GM19238 (cell line): Measurements from ENCODE around the gene NDUFC1.
"Not testable (repeated sequence)": the region's sequence is repeated elsewhere in the genome, so short reads cannot be mapped to it uniquely, and the experiment has no call there.

Experiments used
- DNase-seq: peaks from one replicate; pipeline ENCODE4 v3.0.0; 2011; ENCODE audit warnings: low spot score; ENCODE audit not compliant: insufficient read length

Gene NDUFC1

GRCh38 chr4:139301821-139302611 lies at the start of gene NDUFC1:
TSS of gene NDUFC1 (minus strand) at chr4:139302477. CDS start at chr4:139295798, 6,679 bp downstream.
- DNase-seq, result no peak

GRCh38 chr4:139337612-139338011 lies 35.3 kb upstream of the NDUFC1 start:
- DNase-seq, result no peak

DNA sequence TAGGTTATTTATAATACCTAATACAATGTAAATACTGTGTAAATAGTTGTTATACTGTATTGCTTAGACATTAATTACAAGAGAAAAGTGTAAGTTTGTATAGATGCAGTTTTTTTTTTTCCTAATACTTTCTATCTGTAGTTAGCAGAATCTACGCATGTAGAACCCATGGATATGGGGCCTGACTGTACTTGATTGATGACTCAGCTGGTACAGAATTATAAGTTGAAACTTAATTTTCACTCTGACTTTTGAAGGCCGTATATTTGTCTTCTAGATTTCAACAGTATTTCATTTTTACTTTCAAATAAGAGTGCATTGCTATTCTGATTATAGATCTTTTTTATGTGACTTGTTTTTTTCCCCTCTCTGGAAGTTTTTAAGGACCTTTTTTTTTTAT lies 30.8 kb upstream of the NDUFC1 start:
- DNase-seq, result no peak

GRCh38 chr4:139331185-139331584 lies 28.9 kb upstream of the NDUFC1 start:
- no peak for DNase-seq

GRCh38 chr4:139330283-139330682 lies 28.0 kb upstream of the NDUFC1 start:
- no peak for DNase-seq

DNA sequence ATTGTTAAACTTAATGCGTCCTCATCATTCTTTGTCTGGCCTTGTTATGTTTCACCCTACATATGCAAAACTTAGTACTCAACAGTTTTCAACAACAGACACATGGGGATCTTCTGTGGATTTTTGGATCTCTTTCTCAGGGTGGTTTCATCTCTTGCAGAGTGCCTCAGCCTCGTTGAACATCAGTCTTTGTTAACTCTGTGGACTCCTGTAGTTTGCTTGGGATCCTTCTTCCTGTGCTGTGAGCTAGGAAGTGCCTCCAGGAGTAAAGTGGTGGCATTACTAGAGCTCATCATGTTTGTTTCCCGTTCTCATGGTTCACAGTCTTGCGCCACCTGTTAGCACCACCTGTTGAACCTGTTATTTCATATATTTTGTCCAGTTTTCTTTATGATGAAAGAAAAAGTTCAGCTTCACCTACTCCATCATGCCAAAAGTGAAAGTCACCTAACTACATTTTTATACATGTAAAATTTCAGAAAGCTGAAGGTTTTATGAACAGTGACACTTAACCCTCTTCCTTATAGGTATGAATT lies 27.5 kb upstream of the NDUFC1 start:
- DNase-seq, result no peak

- DNase-seq, result no peak
Measured at GRCh38 chr4:139324620-139325019, 22.3 kb upstream of the NDUFC1 start.

- not testable (repeated sequence) for DNase-seq
Measured at GRCh38 chr4:139322541-139322940, 20.3 kb upstream of the NDUFC1 start.

DNA sequence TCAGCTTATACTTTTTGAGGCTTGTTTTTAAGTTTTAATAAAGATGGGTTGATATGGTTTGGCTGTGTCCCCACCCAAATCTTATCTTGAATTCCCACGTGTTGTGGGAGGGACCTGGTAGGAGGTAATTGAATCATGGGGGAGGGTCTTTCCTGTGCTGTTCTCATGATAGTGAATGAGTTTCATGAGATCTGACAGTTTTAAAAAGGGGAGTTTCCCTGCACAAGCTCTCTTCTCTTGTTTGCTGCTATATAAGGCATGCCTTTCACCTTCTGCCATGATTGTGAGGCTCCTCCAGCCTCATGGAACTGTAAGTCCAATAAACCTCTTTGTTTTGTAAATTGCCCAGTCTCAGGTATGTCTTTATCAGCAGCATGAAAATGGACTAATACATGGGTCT lies 19.8 kb upstream of the NDUFC1 start:
- not testable (repeated sequence) for DNase-seq

GRCh38 chr4:139319571-139319970 lies 17.3 kb upstream of the NDUFC1 start:
- no peak for DNase-seq

DNA sequence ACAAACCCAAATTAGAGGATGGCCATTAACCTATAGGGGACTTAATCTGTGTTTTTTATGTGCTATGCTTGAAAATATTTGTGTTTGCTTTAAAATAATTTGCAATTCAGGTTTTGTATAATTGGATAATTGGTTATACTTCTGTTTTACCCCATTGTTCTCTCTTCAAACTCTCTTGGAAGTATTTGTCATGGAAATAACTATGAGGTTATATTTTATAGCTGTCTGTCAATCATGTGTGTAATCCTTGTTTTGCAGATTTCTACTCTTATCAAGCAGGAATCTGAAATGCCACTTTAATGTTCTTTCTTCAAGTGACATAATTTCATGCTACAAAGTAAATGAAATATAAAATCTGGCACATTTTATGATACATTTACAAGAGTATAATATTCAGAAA lies 15.4 kb upstream of the NDUFC1 start:
- no peak for DNase-seq

DNA sequence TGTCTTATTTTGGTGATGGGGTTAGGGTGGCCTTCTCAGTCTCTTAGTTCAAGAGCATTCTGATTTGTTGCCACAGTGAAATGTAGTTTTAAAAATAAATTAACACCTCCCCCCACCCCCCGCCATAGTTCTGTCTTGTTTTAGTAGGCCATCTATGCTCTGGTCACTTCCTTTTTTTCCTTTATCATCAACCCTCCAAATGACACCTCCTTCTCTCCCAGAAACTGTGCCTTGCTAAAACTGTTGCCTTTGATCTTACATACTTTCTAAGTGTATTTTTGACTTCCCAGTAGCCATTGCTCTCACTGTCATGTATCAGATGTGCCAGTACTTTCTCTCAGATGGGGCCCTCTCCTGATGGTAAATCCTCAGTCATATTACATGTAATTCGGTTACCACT lies 14.5 kb upstream of the NDUFC1 start:
- DNase-seq, result no peak

- DNase-seq, result no peak
Measured at GRCh38 chr4:139315221-139315675, 13.0 kb upstream of the NDUFC1 start.

DNA sequence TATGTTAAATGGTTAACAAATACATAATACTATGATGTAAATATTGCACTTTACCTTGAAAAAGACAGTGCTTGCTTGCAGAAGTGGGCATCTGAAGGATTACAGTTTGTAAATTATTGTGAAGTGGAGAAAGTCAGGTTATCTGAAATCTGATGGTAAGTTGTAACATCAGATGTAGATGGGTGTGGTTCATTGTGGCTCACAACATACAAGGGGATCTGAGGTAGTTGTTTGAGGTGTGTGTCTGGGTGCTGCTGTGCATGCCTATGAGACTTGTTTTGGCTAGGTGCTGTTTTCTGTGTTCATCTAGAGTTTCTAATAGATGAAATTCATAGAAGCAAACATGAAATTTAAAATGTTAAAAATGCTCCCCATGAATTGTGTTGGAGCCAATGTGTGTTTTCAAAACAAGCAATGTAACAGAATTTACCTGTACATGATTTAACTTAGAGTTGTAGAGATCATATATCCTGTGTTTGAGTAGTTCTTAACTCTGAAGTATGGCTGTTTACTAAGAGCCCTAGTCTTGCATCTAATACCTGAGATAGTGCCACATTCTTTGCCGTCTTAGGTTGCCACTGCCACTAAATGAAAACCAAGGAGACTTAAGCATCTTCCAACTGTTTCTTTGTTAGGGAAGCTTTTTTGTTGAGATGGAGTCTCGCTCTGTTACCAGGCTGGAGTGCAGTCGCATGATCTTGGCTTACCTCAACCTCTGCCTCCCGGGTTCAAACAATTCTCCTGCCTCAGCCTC lies 11.9 kb upstream of the NDUFC1 start:
- no peak for DNase-seq

- DNase-seq, result not testable (repeated sequence)
Measured at GRCh38 chr4:139313414-139313813, 11.1 kb upstream of the NDUFC1 start.

GRCh38 chr4:139312552-139313332 lies 10.5 kb upstream of the NDUFC1 start:
- no peak for DNase-seq

DNA sequence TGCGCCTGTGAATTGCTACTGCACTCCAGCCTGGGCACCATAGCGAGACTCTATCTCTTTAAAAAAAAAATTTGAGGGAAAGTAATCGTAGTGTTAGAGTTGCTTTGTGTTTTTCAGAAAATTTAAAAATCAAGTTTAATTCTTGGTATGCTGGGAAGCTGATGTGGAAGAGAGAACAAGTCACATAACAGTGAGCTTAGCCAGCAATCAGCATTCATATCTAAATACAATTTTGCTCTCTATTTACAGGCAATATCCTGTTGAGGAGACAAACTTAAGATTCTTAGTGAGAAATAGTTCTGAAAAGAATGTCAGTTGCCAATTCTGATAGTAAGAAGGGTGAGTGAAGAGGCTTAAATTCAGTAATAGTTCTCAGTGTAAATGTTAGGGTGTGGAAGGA lies 9.6 kb upstream of the NDUFC1 start:
- no peak for DNase-seq

DNA sequence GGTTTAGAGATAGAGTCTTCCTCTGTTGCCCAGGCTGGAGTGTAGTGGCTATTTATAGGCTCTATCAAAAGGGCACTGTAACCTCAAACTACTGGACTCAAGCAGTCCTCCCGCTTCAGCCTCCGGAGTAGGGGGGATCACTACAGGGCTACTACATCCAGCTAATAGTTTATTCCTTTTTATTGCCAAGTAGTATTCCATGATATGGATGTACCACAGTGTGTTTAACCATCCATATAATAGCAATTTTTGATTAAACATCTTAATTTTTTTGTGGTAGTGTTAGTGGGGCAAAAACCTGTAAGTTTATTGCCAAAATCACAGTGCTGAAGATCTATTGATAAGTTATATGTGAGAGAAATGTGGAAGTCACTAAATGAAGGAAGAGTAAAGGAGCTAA lies 2.6 kb upstream of the NDUFC1 start:
- no peak for DNase-seq

DNA sequence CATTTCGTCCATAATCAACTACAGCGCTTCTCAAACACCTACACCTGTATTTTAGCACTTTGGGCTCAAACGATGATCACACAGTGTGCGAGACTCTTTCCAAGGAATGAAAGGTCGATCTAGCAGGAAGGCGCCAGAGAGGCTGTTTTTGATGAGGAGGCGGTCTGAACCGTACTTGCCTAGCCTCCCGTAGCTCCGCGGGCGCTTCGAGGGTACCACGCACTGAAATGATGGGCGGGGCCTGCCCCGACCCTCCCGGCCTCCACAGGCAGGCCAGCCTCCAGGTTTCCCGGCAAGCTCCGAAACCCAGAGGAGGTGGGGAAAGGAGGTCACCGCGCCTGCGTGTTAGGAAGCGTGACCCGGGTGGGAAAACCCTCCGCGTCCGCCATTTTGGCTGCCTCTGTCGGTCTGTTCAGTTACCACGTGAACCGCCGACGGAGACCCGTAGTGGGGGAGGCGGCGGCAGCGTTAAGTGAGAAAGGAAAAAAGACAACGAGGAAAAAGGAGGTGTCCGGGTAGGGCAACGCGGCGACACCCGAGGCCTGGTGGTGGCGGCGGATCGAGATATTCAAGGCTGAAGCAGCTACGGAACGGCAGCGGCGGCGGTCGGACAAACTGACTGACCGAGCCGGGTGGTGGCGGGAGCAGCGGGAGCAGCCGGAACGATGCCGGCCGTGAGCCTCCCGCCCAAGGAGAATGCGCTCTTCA lies 1.0 kb downstream of the NDUFC1 start, which contains the start of gene NAA15:
NAA15 (plus strand) TSS at position 393 of the 708 bp plus-strand sequence; CDS start at position 666, 273 bp downstream.
- DNase-seq, result peak; percentile 82

GRCh38 chr4:139300431-139301112 lies 1.7 kb downstream of the NDUFC1 start:
- no peak for DNase-seq
